D721Med (cell line): ENCODE results near the gene SLC2A11.
A peak's percentile ranks its signal among the peaks of the same experiment; 100 is the strongest.

Experiments
- DNase-seq: peaks from one replicate; pipeline ENCODE4 v3.0.0; 2011; ENCODE audit warnings: low spot score; ENCODE audit not compliant: insufficient read length
- FAIRE-seq: peaks from 2 replicates; lab custom pipeline; 2011; peaks lifted over from hg19 to GRCh38; lab: Jason Lieb, UNC
- TF ChIP-seq, protein P1 (sequence below): IDR thresholded peaks from 2 replicates; pipeline ENCODE4 v1.5.1; 2012; ENCODE audit warnings: mild to moderate bottlenecking, control low read depth; ENCODE audit not compliant: insufficient read depth; ENCODE audit errors: missing control alignments

The SLC2A11 gene, protein sequence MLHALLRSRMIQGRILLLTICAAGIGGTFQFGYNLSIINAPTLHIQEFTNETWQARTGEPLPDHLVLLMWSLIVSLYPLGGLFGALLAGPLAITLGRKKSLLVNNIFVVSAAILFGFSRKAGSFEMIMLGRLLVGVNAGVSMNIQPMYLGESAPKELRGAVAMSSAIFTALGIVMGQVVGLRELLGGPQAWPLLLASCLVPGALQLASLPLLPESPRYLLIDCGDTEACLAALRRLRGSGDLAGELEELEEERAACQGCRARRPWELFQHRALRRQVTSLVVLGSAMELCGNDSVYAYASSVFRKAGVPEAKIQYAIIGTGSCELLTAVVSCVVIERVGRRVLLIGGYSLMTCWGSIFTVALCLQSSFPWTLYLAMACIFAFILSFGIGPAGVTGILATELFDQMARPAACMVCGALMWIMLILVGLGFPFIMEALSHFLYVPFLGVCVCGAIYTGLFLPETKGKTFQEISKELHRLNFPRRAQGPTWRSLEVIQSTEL

DNA sequence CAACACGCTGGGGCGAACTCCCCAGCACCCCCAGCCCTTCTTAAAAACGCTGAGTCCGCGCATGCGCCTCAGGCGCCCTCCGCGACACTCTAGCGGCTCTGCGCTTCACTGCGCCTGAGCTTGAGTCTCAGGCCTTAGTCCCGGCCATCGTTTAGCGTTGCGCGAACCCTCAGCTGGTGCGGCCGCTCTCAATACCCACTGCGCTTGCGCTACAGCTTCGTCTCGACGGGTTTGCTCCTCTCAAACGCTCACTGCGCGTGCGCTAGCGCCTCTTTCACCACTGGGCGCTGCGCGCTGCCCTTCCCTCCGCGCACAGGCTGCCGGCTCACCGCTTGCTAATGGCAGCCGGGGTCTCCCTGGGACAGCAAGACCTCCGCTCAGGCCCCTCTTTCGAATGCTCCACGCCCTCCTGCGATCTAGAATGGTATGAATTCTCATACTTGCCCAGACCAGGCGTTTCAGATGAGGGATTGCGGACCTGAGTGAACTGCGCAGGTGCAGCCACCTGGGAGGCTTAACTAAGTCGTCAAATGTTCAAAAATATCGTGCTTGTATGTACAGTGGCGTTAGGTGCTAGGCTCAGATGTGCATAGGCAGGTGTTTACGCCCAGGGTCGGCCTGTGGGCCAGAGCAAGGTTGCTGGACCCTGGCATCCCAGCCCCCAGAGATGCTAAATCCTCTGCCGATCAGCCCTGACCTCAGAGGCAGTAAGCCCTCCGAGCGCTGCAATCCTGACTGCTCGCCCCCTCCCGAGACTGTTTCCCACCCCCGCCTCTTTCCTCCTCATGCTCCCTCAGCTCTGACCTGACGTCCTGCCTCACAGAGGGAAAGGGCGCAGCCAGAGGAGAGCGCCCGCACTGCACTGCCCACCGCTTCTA, at the start of gene SLC2A11:
Gene SLC2A11, plus strand, starts transcription at position 270 of the 878 bp plus-strand sequence. Its CDS starts 125 bp downstream, at position 395.
- peak; percentile 95 for DNase-seq
- TF ChIP-seq, protein P1, sequence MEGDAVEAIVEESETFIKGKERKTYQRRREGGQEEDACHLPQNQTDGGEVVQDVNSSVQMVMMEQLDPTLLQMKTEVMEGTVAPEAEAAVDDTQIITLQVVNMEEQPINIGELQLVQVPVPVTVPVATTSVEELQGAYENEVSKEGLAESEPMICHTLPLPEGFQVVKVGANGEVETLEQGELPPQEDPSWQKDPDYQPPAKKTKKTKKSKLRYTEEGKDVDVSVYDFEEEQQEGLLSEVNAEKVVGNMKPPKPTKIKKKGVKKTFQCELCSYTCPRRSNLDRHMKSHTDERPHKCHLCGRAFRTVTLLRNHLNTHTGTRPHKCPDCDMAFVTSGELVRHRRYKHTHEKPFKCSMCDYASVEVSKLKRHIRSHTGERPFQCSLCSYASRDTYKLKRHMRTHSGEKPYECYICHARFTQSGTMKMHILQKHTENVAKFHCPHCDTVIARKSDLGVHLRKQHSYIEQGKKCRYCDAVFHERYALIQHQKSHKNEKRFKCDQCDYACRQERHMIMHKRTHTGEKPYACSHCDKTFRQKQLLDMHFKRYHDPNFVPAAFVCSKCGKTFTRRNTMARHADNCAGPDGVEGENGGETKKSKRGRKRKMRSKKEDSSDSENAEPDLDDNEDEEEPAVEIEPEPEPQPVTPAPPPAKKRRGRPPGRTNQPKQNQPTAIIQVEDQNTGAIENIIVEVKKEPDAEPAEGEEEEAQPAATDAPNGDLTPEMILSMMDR, result no peak
- FAIRE-seq, result peak; percentile 51

DNA sequence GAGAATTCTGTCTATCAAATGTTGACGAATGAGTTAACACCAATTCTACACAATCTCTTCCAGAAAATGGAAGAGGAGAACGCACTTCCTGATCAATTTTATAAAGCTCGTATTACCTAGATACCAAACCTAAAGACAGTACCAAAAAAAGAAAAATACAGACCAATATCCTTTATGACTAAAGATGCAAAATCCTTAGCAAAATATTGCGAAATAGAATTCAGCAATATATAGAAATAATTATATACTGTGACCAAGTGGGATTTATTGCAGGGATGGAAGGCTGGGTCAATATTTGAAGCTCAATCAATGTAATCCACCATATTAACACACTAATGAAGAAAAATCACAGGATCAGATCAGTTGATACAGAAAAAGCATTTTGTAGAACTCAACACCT, 45.3 kb upstream of the SLC2A11 start:
- FAIRE-seq, result no peak
- TF ChIP-seq, protein P1, result no peak
- DNase-seq, result no peak

DNA sequence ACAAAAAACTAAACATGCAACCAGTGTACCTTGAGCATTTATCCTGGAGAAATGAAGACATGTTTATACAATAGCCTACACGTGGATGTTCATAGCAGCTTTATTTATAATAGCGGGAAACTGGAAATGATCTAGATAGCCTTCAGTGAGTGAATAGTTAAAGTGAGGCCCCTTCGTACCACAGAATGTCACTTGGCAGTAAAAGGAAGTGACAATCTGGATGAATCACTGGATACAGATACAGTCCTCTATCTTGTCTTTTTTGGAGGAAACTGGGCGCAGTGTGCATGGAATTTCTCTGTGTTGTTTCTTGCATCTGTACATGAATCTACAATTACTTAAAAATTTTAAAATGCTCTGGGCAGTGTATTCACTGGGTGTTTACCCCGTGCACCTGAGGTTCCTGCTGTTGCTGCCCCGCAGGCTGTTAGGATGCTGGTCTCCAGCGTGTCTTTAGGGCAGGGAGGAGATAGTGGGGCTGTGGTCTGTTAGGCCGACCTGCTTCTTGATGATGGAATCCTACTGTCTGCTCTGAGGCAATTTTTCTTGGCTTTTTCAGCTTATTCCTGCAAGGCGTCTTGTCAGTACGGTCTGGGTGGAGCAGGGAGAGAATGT, 42.0 kb upstream of the SLC2A11 start:
- DNase-seq (no peak), FAIRE-seq (no peak)
- TF ChIP-seq, protein P1, result no peak

DNA sequence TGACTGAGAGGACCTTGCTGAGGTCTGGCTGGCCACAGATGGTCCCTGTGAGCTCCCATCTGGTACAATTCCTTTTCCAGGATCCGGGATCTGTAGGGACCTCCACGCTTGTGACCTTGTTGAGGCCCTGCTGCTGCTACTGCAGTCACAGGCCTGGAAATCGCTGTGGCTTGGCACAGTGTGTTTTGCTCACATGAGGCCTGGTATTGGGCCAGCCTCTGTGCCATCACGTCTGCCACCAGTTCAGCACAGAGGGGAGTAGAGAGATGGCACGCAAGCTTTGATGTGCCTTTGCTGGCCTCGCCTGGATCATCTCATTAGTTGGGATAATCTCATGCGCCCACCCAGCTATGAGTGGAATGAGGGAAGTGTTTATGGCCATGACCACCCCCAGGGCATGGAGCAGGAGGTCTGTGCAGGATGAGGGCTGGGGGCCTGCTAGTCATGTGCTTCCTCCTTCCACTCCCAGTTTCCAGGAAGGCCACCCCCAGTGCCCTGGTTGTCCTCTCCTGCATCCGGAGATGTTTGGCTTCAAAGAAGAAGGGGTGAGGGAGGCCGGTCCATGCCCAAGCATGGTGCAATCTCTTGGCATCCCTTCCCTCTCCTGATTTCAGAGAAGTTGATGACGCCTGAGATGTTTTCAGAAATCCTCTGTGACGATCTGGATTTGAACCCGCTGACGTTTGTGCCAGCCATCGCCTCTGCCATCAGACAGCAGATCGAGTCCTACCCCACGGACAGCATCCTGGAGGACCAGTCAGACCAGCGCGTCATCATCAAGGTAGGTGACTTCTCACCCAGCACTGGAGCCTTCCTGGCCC, 41.3 kb upstream of the SLC2A11 start:
- TF ChIP-seq, protein P1, result no peak
- FAIRE-seq (no peak), DNase-seq (no peak)

DNA sequence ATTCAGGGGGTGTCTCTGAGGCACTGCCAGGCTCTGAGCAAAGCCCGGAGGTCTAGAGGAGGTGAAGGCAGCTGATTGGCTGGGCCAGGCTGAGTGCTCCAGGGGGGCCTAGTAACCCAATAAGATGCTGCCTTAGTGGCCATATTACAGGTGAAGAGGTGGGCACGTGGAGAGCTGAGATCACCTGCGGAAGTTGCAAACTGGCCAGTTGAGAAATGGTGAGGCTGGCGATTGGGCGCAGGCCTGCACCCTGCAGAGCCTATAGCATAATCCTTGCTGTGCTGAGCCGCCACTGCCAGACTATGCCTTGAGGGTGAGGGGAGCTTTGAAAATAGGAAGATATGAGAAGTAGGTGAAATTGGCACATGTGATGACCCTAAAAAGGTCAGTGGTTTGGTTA, 40.5 kb upstream of the SLC2A11 start:
- FAIRE-seq, result no peak
- TF ChIP-seq, protein P1, result no peak
- DNase-seq, result no peak

DNA sequence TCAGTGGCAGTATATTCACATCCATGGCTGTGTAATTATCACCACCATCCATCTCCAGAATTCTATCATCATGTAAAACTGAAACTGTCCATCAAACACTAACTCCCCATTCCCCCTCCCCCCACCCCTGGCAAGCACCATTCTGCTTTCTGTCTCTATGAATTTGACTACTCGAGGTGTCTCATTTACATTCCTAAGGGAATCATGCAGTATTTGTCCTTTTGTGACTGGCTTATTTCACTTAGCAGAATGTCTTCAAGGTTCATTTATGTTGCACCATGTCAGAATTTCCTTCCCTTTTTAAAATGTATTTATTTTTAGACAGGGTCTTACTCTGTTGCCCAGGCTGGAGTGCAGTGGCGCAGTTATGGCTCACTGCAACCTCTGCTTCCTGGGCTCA, 39.1 kb upstream of the SLC2A11 start:
- FAIRE-seq (no peak), DNase-seq (no peak)
- TF ChIP-seq, protein P1, result no peak
